Measurements from ENCODE around the gene CA10.

- TF ChIP-seq, protein P1, sequence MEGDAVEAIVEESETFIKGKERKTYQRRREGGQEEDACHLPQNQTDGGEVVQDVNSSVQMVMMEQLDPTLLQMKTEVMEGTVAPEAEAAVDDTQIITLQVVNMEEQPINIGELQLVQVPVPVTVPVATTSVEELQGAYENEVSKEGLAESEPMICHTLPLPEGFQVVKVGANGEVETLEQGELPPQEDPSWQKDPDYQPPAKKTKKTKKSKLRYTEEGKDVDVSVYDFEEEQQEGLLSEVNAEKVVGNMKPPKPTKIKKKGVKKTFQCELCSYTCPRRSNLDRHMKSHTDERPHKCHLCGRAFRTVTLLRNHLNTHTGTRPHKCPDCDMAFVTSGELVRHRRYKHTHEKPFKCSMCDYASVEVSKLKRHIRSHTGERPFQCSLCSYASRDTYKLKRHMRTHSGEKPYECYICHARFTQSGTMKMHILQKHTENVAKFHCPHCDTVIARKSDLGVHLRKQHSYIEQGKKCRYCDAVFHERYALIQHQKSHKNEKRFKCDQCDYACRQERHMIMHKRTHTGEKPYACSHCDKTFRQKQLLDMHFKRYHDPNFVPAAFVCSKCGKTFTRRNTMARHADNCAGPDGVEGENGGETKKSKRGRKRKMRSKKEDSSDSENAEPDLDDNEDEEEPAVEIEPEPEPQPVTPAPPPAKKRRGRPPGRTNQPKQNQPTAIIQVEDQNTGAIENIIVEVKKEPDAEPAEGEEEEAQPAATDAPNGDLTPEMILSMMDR (conservative IDR thresholded peaks at IDR 0.05): no peak
- no peak for TF ChIP-seq EZH2 (IDR thresholded peaks at IDR 0.05; ENCODE audit: low read depth)
Observed at GRCh38 chr17:51711581-51711980, 446.9 kb downstream of the CA10 start.

Data from PC-9 (cell line).